ENCODE data around the gene ITGB6.

DNA sequence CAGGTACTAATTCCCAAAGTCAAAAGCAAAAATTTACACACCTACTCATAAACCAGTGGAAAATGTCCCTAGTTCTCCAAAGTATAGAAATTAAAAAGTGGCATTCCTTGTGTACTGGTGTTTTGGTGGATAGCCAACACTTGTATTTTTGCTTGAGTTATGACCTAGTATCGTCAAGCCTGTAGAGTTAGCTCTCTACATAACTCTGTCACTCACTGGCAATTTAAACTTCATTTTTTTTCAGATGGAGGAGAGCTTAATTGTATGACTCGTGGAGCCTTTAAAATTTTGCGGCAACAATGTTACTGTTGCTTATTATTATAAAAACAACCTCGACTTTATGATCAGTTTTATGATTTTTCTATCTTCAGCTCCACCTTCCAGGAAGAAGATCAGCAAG is 58.7 kb downstream of the ITGB6 start:
- TF ChIP-seq, protein P1, sequence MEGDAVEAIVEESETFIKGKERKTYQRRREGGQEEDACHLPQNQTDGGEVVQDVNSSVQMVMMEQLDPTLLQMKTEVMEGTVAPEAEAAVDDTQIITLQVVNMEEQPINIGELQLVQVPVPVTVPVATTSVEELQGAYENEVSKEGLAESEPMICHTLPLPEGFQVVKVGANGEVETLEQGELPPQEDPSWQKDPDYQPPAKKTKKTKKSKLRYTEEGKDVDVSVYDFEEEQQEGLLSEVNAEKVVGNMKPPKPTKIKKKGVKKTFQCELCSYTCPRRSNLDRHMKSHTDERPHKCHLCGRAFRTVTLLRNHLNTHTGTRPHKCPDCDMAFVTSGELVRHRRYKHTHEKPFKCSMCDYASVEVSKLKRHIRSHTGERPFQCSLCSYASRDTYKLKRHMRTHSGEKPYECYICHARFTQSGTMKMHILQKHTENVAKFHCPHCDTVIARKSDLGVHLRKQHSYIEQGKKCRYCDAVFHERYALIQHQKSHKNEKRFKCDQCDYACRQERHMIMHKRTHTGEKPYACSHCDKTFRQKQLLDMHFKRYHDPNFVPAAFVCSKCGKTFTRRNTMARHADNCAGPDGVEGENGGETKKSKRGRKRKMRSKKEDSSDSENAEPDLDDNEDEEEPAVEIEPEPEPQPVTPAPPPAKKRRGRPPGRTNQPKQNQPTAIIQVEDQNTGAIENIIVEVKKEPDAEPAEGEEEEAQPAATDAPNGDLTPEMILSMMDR (IDR thresholded peaks at IDR 0.05) = no peak
- TF ChIP-seq POLR2A (IDR thresholded peaks at IDR 0.05) (no peak), POLR2AphosphoS5 (IDR thresholded peaks at IDR 0.05) (no peak)
